Stromal cell of bone marrow (primary cell): ENCODE results near the gene CERS6.
"Not testable (repeated sequence)": the region's sequence is repeated elsewhere in the genome, so short reads cannot be mapped to it uniquely, and the experiment has no call there.

ENCODE experiments used
- DNase-seq: peaks from one replicate; pipeline ENCODE4 v3.0.0-alpha.2; 2012; ENCODE audit warnings: low read depth

Gene CERS6

DNA sequence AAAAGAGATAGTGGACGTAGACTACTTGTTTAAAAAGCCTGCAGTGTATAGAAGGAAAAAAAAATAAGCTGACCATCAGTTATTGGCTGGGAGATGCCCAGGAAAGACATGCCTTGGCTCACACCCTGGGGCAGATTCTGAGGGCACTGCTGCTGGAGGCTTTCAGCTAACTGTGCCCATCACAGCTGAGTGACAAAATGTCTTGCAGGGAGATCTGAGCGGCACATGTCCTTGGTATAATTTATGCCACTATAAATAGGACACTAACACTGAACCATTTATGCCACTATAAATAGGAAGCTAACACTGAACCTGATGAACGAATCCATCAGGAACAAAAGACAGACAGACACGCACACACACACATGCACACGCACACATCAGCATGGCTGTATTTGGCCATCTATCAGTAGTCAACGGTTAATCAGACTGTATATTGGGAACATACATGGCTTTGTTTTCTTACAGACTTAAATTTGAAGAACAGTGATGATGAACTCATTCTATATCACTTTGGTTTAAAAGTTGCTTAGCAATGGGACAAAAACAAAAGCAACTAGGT is 278.2 kb downstream of the CERS6 start:
- DNase-seq, result no peak

DNA sequence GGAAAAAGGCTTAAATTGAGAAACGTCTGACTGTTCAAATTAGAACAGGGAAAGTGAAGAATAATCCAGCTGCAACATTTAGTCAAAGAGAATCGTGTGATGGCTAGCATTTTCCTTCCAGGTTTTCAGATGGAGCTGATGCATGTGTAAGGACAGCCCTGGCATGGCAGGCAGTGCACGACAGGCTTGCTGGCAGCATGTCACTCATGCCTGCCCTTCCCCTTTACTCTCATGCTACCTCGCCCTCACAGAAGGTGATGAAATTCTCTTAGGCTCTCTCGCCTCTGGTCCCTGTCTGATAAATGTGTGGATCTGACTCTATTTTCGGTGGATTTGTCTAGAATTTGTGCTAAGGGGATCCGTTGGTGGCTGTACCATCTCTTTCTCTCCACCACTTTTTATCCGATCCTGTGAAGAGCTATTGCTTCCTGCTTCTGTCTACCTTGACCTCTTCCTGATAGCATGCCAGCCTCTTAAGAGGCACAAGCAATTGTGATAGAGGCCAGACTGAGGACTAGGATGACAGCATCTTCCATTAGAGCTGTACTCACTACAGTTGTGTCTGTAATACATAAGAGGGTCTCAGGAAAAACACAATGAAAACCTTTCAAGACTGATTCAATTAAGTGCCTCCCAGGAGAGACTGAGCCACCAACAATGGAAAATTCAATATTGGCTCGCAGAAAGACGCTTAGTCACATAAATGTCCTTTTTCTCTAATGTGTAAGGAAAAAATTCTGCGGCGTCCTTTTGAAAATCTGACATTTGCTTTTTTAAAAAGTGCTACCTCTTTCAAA is 280.8 kb downstream of the CERS6 start:
- DNase-seq, result no peak

DNA sequence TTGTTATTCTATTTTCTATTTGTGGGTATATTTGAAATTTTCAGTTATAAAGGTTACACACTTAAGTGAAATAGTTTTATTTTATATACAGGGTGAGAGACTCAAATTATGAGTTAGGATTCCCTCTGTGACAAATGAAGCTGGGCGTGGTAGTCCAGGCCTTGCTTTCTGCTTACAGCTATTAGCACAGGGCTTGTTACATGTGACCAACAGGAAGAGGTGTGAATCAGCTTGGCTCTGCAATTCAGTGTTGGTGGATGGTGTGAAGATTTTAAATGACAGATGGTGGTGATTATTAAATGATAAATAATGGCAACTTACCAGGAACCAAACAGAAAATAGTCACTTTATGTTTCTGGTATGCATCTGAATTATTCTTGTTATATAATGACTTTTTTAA is 282.0 kb downstream of the CERS6 start:
- no peak for DNase-seq

DNA sequence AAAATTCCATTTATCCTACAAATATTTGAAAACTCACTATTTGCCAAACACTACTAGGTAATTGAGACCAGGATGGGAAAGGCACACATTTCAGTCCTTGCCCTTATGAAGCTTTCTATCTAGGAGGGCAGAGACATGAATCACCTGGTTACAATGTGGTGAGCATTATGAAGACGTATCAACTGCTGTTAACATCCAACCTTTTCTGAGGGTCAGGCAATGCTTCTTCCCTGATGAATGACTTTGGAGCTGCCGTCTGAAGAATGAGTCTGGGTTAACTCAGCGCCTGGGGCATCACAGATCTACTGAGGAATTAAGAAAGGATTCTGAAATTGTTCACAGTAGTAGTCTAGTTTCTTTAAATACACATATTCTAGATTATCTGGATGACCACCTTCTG is 284.3 kb downstream of the CERS6 start:
- DNase-seq, result no peak

DNA sequence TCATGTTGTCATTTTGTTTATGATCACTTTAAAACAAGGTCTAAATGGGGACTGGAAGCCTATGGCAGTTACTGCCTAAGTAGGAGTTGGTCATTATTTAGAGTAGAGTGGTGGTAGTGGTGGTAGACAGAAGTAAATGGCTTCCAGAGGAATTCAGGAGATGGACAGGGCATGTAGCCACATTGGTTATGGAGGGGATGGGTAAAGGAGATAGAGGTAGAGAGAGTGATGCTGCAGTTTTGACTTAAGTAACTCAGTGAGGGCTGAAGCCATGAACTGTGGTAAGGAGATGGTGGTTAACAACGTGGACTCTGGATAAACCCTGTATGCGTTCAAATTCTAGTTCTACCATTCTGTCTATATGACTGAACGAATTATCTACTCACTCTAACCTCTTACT is 284.7 kb downstream of the CERS6 start:
- DNase-seq, result no peak

DNA sequence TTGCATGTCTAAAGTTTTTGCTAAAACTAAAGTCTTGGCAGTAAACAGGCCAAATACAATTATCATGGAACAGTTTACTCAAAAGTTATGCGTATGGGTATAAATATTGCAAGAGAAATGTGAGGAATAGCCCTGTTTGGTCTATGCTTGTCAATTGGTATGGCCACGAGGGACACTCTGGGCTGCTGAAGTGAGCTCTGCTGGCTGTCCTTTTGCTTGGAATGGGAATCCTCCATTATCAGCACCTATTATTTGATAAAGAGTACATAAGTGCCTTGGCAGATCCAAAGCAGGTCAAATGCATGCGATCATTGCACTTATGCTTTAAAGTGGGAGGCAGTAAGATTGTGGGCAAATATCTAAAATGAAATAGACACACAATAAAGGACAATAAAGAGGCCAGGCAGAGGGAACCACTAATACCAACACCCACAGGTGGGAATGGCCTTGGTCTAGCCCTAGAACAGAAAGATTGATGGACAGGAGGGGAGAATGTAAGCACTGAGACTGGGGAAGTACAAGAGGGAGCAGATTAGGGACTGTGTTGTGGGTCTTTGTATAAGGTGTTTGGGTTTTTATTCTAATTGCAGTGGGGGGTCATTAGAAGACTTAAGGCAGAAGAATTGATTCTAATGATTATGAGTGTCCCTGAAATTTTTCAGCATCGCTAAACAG is 286.3 kb downstream of the CERS6 start:
- DNase-seq, result no peak

DNA sequence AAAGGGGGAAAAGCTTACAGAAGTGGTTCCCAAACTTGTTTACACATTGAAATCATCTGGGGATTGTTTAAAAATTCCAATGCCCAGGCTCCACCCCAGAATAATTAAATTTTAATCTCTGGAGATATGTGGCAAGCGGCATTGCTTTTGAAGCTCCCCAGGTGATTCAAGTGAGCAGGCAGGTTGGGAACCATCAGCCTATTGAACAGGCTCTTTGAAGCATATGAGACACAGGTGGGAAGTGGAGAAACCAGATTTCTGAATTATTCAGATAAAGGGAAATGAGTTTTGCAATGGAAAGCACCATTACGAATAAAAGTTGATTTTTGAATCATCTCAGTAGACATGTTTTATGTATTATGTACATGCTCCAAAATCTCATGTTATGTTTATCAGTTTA is 288.8 kb downstream of the CERS6 start:
- no peak for DNase-seq

DNA sequence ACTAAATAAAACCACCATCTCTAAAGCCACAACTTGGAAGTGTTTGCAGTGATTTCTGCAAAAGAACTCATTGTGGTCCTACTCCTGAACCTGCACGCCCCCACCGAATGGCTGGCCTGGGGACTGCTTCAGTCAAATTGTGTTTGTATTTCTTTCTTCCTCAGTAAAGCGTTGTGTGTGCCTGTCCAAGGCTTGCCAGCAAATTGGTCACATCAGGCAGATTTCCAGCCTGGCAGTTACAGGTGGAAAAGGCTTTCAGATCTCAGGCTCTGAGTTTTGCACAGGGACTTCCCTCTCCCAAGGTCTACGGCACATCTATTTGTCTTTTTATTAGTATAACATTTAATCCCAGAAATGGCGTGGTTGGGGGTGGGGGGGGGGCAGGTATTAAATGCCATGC is 292.4 kb downstream of the CERS6 start:
- no peak for DNase-seq

DNA sequence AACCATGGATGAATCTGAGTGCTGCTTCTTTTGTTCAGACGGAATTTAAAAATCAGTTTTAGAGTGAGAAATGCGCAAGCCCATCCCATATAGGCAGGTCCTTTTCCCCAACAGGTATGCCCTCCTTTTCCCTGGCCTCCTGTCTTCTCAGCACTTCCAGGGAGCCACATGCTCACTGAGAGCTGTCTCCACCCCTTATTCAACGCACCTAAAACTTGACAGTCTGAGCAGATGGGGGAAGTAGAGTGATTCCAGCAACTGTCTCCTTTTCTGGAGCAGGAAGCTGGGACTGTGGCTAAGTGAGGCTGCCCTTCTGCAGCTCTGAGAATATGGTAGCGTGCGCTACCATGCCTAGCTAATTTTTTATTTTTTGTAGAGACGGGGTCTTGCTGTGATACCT is 293.2 kb downstream of the CERS6 start:
- DNase-seq, result no peak

DNA sequence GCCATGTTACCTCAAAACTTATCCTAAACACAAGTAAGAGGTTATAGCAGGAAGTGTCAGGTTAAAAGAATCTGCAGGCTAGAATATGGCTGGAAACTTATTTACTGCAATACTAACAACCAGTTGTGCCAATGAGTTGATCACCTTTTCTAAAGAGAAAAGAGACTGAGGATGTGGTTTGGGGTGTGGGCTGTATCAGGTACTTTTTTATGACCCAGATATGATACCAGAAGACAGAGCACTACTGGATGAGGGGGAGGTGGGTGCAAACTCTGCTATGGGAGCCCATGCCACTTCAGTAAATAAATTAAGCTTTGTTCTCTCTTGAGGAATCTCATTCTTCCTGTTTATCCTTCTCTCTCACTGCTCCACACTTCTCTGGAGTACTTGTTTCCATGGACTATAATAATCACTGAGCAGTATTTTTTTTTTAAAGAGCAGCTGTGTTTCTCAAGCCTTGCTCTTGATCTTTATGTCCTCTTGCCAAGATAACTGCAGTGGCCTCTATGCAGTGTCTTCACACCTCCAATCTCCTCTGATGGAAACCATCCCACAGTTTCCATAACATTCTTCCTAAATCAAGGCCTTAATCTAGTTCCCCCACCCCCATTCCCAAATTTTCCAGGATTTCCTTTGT is 295.1 kb downstream of the CERS6 start:
- DNase-seq, result no peak

DNA sequence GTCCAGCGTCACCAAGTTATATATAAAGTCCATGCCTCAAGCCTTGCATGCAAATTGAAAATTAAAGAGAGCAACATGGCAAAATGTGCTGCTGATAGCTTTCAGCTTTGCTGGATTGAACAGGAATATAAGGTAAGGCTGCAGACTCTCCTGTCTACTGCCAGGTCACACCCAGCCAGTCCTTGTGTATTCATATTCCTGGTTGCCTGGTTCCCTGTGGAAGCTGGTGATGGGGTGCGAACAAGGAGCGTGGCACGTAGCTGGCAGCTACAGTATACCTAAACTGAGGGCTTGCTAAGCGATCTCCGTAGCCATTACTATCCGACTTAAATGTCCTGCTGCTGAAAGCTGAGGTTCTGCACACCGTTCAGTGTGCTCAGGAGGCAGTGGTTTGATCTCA is 296.3 kb downstream of the CERS6 start:
- no peak for DNase-seq

DNA sequence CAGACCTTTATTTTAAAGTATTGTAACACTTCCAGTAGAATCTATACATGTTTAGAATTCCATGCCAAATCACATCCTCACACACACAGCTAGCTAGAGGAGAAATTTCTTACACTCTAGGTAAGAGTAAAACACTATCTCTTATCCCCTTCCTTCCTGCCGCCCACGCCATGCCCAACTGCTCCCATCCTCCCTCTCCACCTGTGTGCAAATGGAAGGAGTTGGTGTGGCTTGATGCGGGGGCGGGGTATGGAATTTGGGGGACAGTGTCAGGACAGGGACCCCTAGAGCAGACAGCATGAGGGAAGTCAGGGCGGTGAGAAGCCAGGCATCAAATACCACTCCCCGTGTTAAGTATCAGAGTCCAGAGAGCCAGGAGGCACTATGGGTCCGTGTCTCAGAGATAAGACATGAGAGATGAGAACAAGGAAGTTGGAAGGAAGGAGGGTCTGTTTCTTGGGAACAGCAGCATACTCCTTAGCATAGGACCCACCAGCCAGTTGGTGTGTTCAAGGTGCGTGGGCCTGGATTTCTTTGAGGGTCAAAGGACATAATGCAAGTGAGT is 297.8 kb downstream of the CERS6 start:
- DNase-seq, result no peak

DNA sequence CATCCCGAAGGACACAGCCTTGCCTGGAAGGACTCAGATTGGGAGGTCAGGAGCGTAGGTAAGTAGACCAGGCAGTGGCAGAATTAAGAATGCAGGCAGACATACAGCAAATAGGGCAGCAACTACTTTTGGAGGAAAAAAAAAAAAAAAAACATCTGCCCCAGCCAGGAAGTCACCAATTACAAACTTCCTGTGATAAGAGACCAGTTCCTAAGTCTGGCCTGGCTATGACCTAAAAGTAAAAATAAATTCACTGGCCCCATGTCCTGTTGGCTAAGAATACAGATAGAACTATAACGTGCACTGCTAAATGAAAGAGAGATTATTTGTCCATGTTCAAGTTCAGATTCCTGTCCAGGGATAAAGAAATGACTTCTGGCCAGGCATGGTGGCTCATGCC is 301.2 kb downstream of the CERS6 start:
- DNase-seq, result no peak

DNA sequence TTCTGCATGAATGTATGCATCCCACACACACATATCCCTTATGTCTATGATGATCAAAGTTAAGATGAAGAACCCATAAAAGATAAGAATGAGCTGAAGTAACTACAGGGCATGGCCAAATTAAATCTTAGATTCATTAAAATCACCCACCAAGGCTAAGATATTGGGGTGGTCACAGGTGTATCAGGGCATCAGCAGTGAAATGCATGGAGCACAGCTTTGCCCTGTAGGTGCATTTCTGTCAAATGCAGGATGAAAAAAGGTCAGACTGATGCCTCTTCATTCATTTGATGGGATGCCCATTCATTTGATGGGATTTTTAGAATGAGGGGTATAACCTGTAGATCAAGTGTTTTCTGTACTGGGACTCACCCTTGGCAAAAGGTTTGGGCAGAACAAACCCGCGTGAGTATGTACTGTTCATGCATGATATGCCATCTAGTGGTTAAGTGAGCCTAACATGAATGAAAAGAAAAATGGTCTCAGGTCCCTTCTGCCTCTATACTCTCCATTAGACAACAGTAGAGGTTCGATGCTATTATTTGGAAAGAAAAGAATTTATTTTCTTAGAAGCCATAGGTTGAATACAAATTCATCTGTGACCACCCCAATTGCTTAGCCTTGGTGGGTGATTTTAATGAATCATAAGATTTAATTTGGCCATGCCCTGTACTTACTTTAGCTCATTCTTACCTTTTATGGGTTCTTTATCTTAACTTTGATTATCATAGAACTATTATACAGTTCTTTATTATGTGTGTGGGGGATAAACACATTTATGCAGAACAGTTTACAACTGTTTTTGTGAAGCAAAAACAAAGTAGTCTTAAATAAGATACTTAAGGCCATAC is 303.1 kb downstream of the CERS6 start:
- DNase-seq, result peak; percentile 35

DNA sequence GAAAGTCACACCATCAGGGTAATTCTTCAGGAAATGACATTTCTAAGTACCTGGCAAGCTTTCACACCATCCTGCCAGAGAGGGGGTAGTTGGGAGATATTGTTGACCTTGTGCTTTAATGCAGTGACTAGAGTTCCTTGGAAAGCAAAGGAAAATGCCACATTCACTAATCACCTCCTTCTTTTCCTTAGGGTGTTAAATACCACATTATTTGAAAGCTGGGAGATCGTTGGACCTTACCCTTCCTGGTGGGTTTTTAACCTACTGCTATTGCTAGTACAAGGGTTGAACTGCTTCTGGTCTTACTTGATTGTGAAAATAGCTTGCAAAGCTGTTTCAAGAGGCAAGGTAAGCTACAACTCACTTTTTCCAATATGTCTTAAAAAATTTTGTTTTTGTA is 309.3 kb downstream of the CERS6 start:
- DNase-seq, result no peak

DNA sequence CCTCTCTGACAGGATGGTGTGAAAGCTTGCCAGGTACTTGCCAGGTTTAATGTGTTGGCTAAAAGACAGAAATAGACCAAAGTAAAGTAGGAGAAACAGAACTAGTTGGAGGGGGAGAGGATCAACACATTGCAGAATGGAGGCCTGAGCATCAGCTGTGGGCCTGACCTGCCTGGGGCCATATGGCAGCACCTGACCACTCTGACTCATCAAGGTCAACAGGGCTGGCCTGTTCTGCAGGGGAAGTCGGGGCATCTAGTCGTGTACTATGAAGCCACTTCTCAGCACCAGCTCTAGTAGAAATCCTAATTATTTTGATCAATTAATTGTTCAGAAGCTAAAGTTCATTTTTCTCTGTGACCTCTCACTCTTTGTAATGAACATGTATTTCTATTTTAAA is 310.5 kb downstream of the CERS6 start:
- DNase-seq, result no peak

DNA sequence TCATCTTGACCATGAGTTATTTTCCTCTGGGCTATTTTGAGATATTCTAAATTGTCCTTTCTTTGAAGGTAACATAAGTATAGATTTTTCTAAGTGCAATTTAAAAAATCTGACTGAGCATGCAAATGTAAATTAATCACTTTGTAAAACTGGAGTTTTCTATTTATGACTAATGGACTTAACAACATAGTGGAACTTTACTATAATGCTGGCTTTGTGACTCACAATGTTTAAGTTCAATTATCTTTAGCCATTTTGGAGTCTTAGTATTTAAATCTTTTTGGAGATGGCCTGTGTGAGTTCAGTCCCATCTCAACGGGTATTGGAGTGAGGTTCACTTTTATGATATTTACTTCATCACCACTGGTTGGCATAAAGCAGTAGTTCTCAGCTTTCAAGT is 311.2 kb downstream of the CERS6 start:
- DNase-seq, result no peak

DNA sequence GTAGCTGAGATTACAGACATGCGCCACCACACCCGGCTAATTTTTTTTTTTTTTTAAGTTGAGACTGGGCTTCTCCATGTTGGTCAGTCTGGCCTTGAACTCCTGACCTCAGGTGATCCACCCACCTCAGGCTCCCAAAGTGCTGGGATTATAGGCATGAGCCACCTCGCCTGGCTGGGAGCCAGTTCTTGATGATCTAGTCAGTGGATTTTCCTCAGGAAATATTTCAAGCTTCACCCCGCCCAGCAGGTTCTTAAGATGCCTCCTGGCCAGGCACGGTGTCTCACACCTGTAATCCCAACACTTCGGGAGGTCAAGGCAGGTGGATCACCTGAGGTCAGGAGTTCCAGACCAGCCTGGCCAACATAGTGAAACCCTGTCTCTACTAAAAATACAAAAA is 312.3 kb downstream of the CERS6 start:
- DNase-seq, result not testable (repeated sequence)

DNA sequence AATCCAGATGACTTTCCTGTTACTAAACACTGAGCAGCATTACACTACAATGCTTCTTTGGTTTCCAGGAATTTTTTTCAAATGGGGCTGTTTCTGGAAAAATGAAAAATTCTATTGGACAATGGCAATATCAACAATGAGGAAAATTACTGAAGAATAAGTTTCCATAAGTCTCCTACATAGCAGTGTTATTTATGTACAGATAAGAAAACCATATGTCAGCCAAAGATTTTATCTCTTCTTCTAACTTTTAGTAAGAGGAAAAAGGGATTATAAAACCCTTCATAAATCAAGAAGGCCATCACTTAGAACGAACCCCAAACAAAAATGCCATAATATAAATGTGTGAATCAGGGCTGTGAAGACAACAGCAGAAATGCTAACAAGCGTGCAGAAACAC is 314.7 kb downstream of the CERS6 start:
- DNase-seq, result no peak

DNA sequence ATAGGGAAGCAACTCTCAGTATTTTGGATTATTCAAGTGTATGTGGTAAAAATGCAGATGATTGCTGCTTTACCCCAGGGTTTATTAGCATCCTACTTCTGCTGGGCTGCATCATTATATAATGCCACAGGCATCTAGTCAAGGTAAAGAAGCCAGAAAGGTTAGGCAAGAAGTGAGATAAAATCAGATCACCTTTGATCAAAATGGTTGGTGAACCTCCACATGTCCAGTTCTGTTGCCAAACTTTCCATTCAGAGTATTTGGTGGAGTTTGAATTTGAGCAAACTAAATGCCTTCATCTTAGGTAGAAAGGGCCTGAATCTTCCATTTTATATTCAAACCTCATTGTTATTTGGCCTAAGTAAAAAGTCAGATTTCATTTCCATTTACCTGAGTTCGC is 316.6 kb downstream of the CERS6 start:
- DNase-seq, result no peak

DNA sequence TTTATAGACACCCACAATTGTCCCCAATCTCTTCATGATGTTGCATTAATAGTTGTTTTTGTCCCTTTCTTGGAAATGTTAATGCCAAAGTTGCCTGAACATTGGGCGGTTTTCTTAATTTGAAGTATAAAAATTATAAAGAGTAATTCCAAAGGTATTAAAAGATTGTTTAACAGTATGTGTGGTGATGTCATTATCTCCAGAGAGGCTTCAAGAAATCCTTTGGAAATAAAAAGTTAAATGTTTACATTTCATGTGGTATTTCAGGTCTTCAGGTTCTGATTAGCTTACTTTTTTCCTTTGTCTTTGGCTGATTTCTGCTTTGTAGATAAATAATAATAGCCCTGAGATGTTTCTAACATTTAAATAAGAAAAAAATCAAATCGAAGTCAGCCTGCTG is 317.1 kb downstream of the CERS6 start:
- no peak for DNase-seq
